Neutrophil (primary cell): ENCODE measurements around the gene CENPT.

ENCODE experiments used
- H3K27ac ChIP-seq: fragments of 200-600 bp; sonication (generic); 2 replicates; pipeline ENCODE4 v1.5.1; 2016; ENCODE audit warnings: mild to moderate bottlenecking, moderate library complexity
- H3K27me3 ChIP-seq: fragments of 200-600 bp; sonication (generic); 2 replicates; pipeline ENCODE4 v1.6.0; 2016; ENCODE audit warnings: mild to moderate bottlenecking
- H3K36me3 ChIP-seq: fragments of 200-600 bp; sonication (generic); 2 replicates; pipeline ENCODE4 v1.5.1; 2017
- H3K4me1 ChIP-seq, 2 experiments: fragments of 200-600 bp in 1 of 2; sonication (generic) in 1 of 2; 1 replicate in 1 of 2; 2 replicates in 1 of 2; pipeline versions ENCODE4 v1.5.1 to v1.6.1; 2013 to 2016; ENCODE audit warnings: low read depth in 1 of 2, low read length in 1 of 2, mild to moderate bottlenecking in 1 of 2, moderate library complexity in 1 of 2; ENCODE audit not compliant: control insufficient read depth in 1 of 2, insufficient read depth in 1 of 2
- H3K4me3 ChIP-seq, 2 experiments: fragments of 200-600 bp in 1 of 2; sonication (generic) in 1 of 2; 1 replicate in 1 of 2; 2 replicates in 1 of 2; pipeline ENCODE4 v1.5.1; 2013 to 2016; ENCODE audit warnings: low read depth in 1 of 2, low read length in 1 of 2, mild to moderate bottlenecking in 1 of 2, moderate library complexity in 1 of 2
- H3K9me3 ChIP-seq: fragments of 200-600 bp; sonication (generic); 2 replicates; pipeline ENCODE4 v1.5.1; 2016
- CTCF ChIP-seq: fragments of 200-600 bp; sonication (generic); IDR thresholded peaks from 2 replicates; pipeline ENCODE4 v1.5.1; 2016; ENCODE audit warnings: antibody characterized with exemption

CENPT gene

GRCh38 chr16:67873435-67874370, 26.2 kb upstream of the CENPT start:
- H3K4me3 ChIP-seq = peak overlapping the region; percentile 84 to 90
- H3K27ac ChIP-seq = peak overlapping the region; percentile 85
- H3K27me3 ChIP-seq = no peaks in the 10 kb centered on the region
- peaks cover 28% of the 10 kb centered on the region for H3K36me3 ChIP-seq
- H3K4me1 ChIP-seq = peaks cover 23 to 27% of the 10 kb centered on the region in 2 experiments
- TF ChIP-seq CTCF = no peak
- H3K9me3 ChIP-seq = no peaks in the 10 kb centered on the region

GRCh38 chr16:67872631-67873434, 25.3 kb upstream of the CENPT start, which contains the start of gene EDC4:
TSS of gene EDC4 (plus strand) at chr16:67873052. CDS start at chr16:67873262, 210 bp downstream.
- Histone ChIP-seq H3K36me3 (peaks cover 28% of the 10 kb centered on the region), H3K9me3 (no peaks in the 10 kb centered on the region), H3K27ac (peak within 1 kb of the TSS; percentile 85), H3K4me1 (peaks cover 23 to 27% of the 10 kb centered on the region in 2 experiments), H3K27me3 (no peaks in the 10 kb centered on the region), H3K4me3 (peak within 1 kb of the TSS; percentile 84 to 90)
- TF ChIP-seq CTCF = peak; percentile 49

GRCh38 chr16:67872131-67872630, 24.7 kb upstream of the CENPT start:
- Histone ChIP-seq H3K9me3 (no peaks in the 10 kb centered on the region), H3K4me1 (peaks cover 23 to 27% of the 10 kb centered on the region in 2 experiments), H3K36me3 (peaks cover 26% of the 10 kb centered on the region), H3K27ac (peak overlapping the region; percentile 85), H3K4me3 (peak overlapping the region; percentile 84 to 90), H3K27me3 (no peaks in the 10 kb centered on the region)
- no peak for TF ChIP-seq CTCF

GRCh38 chr16:67871256-67871655, 23.8 kb upstream of the CENPT start:
- Histone ChIP-seq H3K27me3 (no peaks in the 10 kb centered on the region), H3K4me1 (peaks cover 23 to 27% of the 10 kb centered on the region in 2 experiments), H3K27ac (peak overlapping the region; percentile 85), H3K9me3 (no peaks in the 10 kb centered on the region), H3K4me3 (no peak overlapping the region), H3K36me3 (peaks cover 19% of the 10 kb centered on the region)
- no peak for TF ChIP-seq CTCF

GRCh38 chr16:67869653-67870052, 22.2 kb upstream of the CENPT start:
- no peak overlapping the region for H3K4me3 ChIP-seq
- no peak for TF ChIP-seq CTCF
- no peak overlapping the region for H3K27ac ChIP-seq

More at GRCh38 chr16:67869653-67870052, 22.2 kb upstream of the CENPT start:
- no peaks in the 10 kb centered on the region for H3K9me3 ChIP-seq
- H3K27me3 ChIP-seq = no peaks in the 10 kb centered on the region
- peaks cover 23 to 27% of the 10 kb centered on the region in 2 experiments for H3K4me1 ChIP-seq
- H3K36me3 ChIP-seq = peaks cover 16% of the 10 kb centered on the region
